Fibroblast of villous mesenchyme (primary cell): Measurements from ENCODE around the gene KATNAL1. TPM values are rescaled to one million over a fixed set of nuclear protein-coding genes. Genes with fewer than 3 reads are reported as not detected.
A peak's percentile ranks its signal among the peaks of the same experiment; 100 is the strongest.
"Not testable (repeated sequence)": the region's sequence is repeated elsewhere in the genome, so short reads cannot be mapped to it uniquely, and the experiment has no call there.

ENCODE experiments used
- DNase-seq: peaks from one replicate; pipeline ENCODE4 v3.0.0-alpha.2; 2010; ENCODE audit warnings: low read depth
- H3K4me3 ChIP-seq: 2 replicates; pipeline ENCODE4 v1.5.1; 2011; ENCODE audit warnings: low read depth, mild to moderate bottlenecking, low read length
- CTCF ChIP-seq: IDR thresholded peaks from 2 replicates; pipeline ENCODE4 v1.5.1; 2012; ENCODE audit warnings: low read depth, mild to moderate bottlenecking, low read length; ENCODE audit not compliant: insufficient read depth
- total RNA-seq: library from RNA; depleted of rRNA; stranded (reverse); fragments of >200 nt; gene quantifications from 2 replicates; pipeline ENCODE4 v1.2.3, GENCODE V29; 2012

KATNAL1 gene
- total RNA-seq, 1 donor = 35.4 TPM

- H3K4me3 ChIP-seq = no peak overlapping the region
- no peak for DNase-seq
- TF ChIP-seq CTCF = no peak
Measured at GRCh38 chr13:30274083-30274482, 33.3 kb downstream of the KATNAL1 start.

GRCh38 chr13:30270035-30270434 lies 37.3 kb downstream of the KATNAL1 start:
- DNase-seq, H3K4me3 ChIP-seq: not testable (repeated sequence)

- no peak for TF ChIP-seq CTCF
- DNase-seq = peak; percentile 25
- no peak overlapping the region for H3K4me3 ChIP-seq
Measured at GRCh38 chr13:30268673-30269072, 38.7 kb downstream of the KATNAL1 start.

- H3K4me3 ChIP-seq = no peak overlapping the region
- TF ChIP-seq CTCF = no peak
- no peak for DNase-seq
Measured at GRCh38 chr13:30266756-30267155, 40.6 kb downstream of the KATNAL1 start.

GRCh38 chr13:30259149-30259733 lies 48.1 kb downstream of the KATNAL1 start:
- not testable (repeated sequence) for H3K4me3 ChIP-seq, DNase-seq

GRCh38 chr13:30257468-30258099 lies 49.8 kb downstream of the KATNAL1 start:
- no peak for TF ChIP-seq CTCF
- H3K4me3 ChIP-seq = no peak overlapping the region
- DNase-seq = peak; percentile 45

- peak; percentile 40 for TF ChIP-seq CTCF
- DNase-seq = peak; percentile 58
- no peak overlapping the region for H3K4me3 ChIP-seq
Measured at GRCh38 chr13:30256713-30257467, 50.5 kb downstream of the KATNAL1 start.
